Right lobe of liver (tissue), 6 donors: ENCODE data around the gene PLPPR3. TPM values are rescaled to one million over a fixed set of nuclear protein-coding genes. Genes with fewer than 3 reads are reported as not detected.

Source experiments
- ATAC-seq, 4 donors: fragments of 200-7000 bp; cut with Tn5 transposase; one replicate each; pipeline ENCODE4 v1.9.1; 2020; ENCODE audit warnings: mild to moderate bottlenecking in 4 of 4, moderate library complexity in 4 of 4
- DNase-seq, 3 donors: peaks; one replicate each; pipeline ENCODE4 v3.0.0-alpha.2; 2020
- H3K27ac ChIP-seq, 3 donors: fragments of 200-600 bp; one replicate each; pipeline ENCODE4 v1.8.0; 2022
- H3K27me3 ChIP-seq, 2 donors: fragments of 200-600 bp; one replicate each; pipeline ENCODE4 v1.8.0; 2022
- H3K36me3 ChIP-seq, 4 donors: fragments of 200-600 bp; sonication (generic) in 1 of 4; one replicate each; pipeline versions ENCODE4 v1.5.1 to v1.8.0; 2017 to 2022; ENCODE audit warnings: control low read depth in 1 of 4
- H3K4me1 ChIP-seq, 4 donors: fragments of 200-600 bp; sonication (generic) in 1 of 4; one replicate each; pipeline versions ENCODE4 v1.5.1 to v1.8.0; 2017 to 2022; ENCODE audit warnings: control low read depth in 1 of 4
- H3K4me3 ChIP-seq, 3 donors: fragments of 200-600 bp; one replicate each; pipeline ENCODE4 v1.8.0; 2022
- H3K9me3 ChIP-seq, 4 donors: fragments of 200-600 bp; sonication (generic) in 1 of 4; one replicate each; pipeline versions ENCODE4 v1.5.1 to v1.8.0; 2017 to 2022; ENCODE audit warnings: control low read depth in 1 of 4
- POLR2A ChIP-seq: fragments of 450-650 bp; IDR thresholded peaks from one replicate; pipeline ENCODE4 v1.6.1; 2017; ENCODE audit warnings: antibody characterized with exemption, mild to moderate bottlenecking
- WGBS: methylation state at CpG from one replicate; pipeline ENCODE4 v1.1.6; 2018; ENCODE audit warnings: low coverage, low lambda C conversion rate; ENCODE audit not compliant: insufficient coverage; ENCODE audit errors: missing lambda C conversion rate; 5-methylcytosine and 5-hydroxymethylcytosine counted together
- intact Hi-C, 2 donors: fragments of 100-400 bp; cut with DNase I; formaldehyde crosslinking; loops; one replicate each; pipeline versions ENCODE4 v1.11.2 to v1.14.1; 2022
- microRNA counts: library from miRNA; unstranded; fragments of <30 nt; microRNA quantifications from one replicate; lab custom pipeline; 2016
- microRNA-seq, 2 donors: library from miRNA; unstranded; fragments of <30 nt; microRNA quantifications; one replicate each; pipeline ENCODE4, GENCODE V29; 2019 to 2020
- small RNA-seq, 2 experiments: library from RNA; depleted of rRNA; stranded (forward); fragments of <200 nt; gene quantifications; one replicate each; pipeline ENCODE3, GENCODE V24; 2016
- total RNA-seq, 6 experiments: library from RNA; depleted of rRNA in 2 of 6; stranded (reverse); fragments of >200 nt in 2 of 6; fragmentation: NEBNext Ultra II Directional in 3 of 6; extraction: Animal tissue kit (Norgen Biotek cat#: 25700) in 3 of 6; gene quantifications; one replicate each; pipeline versions ENCODE4 v1.1.0 to v1.2.4, GENCODE V29; 2016 to 2023
- TF ChIP-seq, protein P1 (sequence below), 4 donors: fragments of 200-600 bp in 3 of 4; fragments of 450-650 bp in 1 of 4; IDR thresholded peaks; one replicate each; pipeline versions ENCODE4 v1.5.1 to v1.8.0; 2016 to 2022; ENCODE audit warnings: antibody characterized with exemption in 4 of 4, mild to moderate bottlenecking in 2 of 4
- donor health status: DM: no; HTN: yes; CAD: no.
- donor health status: DM: no; HTN: no; CAD: no.
- donor health status: DM: no; HTN: no; CAD: no.
- donor health status: DM: no; HTN: yes; CAD: no.
- donor health status: DM: no; HTN: yes; CAD: no.

The PLPPR3 gene
- total RNA-seq, 6 experiments from 2014 or later, result not detected

- H3K4me1 ChIP-seq, result no peaks in the 10 kb centered on the region
- H3K27ac ChIP-seq, result no peak overlapping the region
- no peak overlapping the region for H3K4me3 ChIP-seq
- no peaks in the 10 kb centered on the region for H3K27me3 ChIP-seq
- H3K36me3 ChIP-seq, result no peaks in the 10 kb centered on the region
- TF ChIP-seq, protein P1, sequence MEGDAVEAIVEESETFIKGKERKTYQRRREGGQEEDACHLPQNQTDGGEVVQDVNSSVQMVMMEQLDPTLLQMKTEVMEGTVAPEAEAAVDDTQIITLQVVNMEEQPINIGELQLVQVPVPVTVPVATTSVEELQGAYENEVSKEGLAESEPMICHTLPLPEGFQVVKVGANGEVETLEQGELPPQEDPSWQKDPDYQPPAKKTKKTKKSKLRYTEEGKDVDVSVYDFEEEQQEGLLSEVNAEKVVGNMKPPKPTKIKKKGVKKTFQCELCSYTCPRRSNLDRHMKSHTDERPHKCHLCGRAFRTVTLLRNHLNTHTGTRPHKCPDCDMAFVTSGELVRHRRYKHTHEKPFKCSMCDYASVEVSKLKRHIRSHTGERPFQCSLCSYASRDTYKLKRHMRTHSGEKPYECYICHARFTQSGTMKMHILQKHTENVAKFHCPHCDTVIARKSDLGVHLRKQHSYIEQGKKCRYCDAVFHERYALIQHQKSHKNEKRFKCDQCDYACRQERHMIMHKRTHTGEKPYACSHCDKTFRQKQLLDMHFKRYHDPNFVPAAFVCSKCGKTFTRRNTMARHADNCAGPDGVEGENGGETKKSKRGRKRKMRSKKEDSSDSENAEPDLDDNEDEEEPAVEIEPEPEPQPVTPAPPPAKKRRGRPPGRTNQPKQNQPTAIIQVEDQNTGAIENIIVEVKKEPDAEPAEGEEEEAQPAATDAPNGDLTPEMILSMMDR (IDR thresholded peaks at IDR 0.05), result no peak
- TF ChIP-seq POLR2A, result no peak
- no peaks in the 10 kb centered on the region for H3K9me3 ChIP-seq
- ATAC-seq (no peak), DNase-seq (no peak)
- 84% methylated on average over 2 of the region's 6 CpGs for WGBS
- intact Hi-C loops, result loop anchor here (10.0 kb wide), 2 partner anchors 101 to 221 kb away; partner anchors contain the start of gene WDR18 (in 1 of the 2)
These were observed 57.9 kb downstream of the PLPPR3 start for GRCh38 chr19:763869-764268.

DNA sequence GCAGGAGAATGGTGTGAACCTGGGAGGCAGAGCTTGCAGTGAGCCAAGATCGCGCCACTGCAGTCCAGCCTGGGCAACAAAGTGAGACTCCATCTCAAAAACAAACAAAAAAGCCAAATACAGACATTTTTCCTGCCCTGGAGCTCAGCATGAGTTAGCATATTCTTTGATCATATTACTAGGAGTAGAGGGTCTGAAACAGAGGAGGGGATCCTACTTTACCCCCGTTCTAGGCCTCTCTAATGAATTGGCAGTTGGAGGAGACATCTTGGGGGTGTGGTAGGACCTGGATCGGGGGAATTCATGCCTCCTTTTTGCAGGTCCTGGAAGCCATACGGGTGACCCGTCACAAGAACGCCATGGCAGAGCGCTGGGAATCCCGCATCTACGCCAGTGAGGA is 58.6 kb downstream of the PLPPR3 start:
- Histone ChIP-seq H3K9me3 (no peaks in the 10 kb centered on the region), H3K27ac (no peak overlapping the region), H3K36me3 (no peaks in the 10 kb centered on the region), H3K4me1 (no peaks in the 10 kb centered on the region), H3K4me3 (no peak overlapping the region), H3K27me3 (no peaks in the 10 kb centered on the region)
- intact Hi-C loops, result loop anchor here (10.0 kb wide), 2 partner anchors 102 to 222 kb away; partner anchors contain the start of gene WDR18 (in 1 of the 2)
- TF ChIP-seq, protein P1 (IDR thresholded peaks at IDR 0.05), result no peak
- TF ChIP-seq POLR2A, result no peak
- ATAC-seq (no peak), DNase-seq (no peak)
- WGBS, result 93% methylated on average over 3 of the region's 10 CpGs

MicroRNAs within 50 kb of the gene (microRNA counts, 767-probe panel; counts per million panel counts)
- microRNA hsa-miR-3187-3p (lab: Ali Mortazavi, UCI), result 237 counts per million

Small RNA genes lying within 50 kb of the gene (microRNA-seq; reads per million reads assigned to microRNA genes)
- gene MIR3187, result 2.6 to 4.9 reads per million in 2 donors
- gene MIR4745, result 0.87 to 1.9 reads per million in 2 donors

Small RNA genes lying within 50 kb of the gene (small RNA-seq; reads per million reads assigned to genes)
- 0 reads per million in 2 experiments for gene MIR3187

Other genes with a start within 250 kb of the PLPPR3 start
- gene BSG, start 249.4 kb downstream of the PLPPR3 start, total RNA-seq, result 100 to 1,000 TPM in 4 of 6 experiments, 10 to 100 TPM in 2; 88.6 to 369 (median 124) TPM
- gene HCN2, start 232.1 kb downstream of the PLPPR3 start, total RNA-seq, result under 1 TPM in 5 of 6 experiments, not detected in 1; 0.05 to 0.27 (median 0.09) TPM
- gene POLRMT, start 188.4 kb downstream of the PLPPR3 start, total RNA-seq, result 10 to 100 TPM; 25.9 to 42.9 (median 33.3) TPM
- under 1 TPM in 1 of 6 experiments, not detected in 5; 0.15 TPM for gene FGF22, start 182.1 kb downstream of the PLPPR3 start, total RNA-seq
- gene RNF126, start 158.7 kb downstream of the PLPPR3 start, total RNA-seq, result 10 to 100 TPM; 18.3 to 85.0 (median 28.8) TPM
- gene FSTL3, start 145.6 kb downstream of the PLPPR3 start, total RNA-seq, result 10 to 100 TPM in 3 of 6 experiments, 1 to 10 TPM in 3; 4.2 to 18.7 (median 10.4) TPM
- gene PRSS57, start 126.5 kb downstream of the PLPPR3 start, total RNA-seq, result under 1 TPM in 1 of 6 experiments, not detected in 5; 0.20 TPM
- 10 to 100 TPM in 2 of 6 experiments, 1 to 10 TPM in 4; 4.6 to 12.7 (median 7.1) TPM for gene PALM, start 113.0 kb downstream of the PLPPR3 start, total RNA-seq
- gene MISP, start 70.8 kb downstream of the PLPPR3 start, total RNA-seq, result under 1 TPM in 1 of 6 experiments, not detected in 5; 0.09 TPM
- 100 to 1,000 TPM in 5 of 6 experiments, 10 to 100 TPM in 1; 91.1 to 150 (median 129) TPM for gene PTBP1, start 24.5 kb downstream of the PLPPR3 start, total RNA-seq
- 1 to 10 TPM in 2 of 6 experiments, under 1 TPM in 1, not detected in 3; 0.15 to 3.6 (median 1.8) TPM for gene AZU1, start 5.9 kb upstream of the PLPPR3 start, total RNA-seq
- gene PRTN3, start 19.0 kb upstream of the PLPPR3 start, total RNA-seq, result 1 to 10 TPM in 2 of 6 experiments, not detected in 4; 2.3 to 2.9 TPM
- gene ELANE, start 30.3 kb upstream of the PLPPR3 start, total RNA-seq, result 1 to 10 TPM in 2 of 6 experiments, under 1 TPM in 1, not detected in 3; 0.59 to 4.2 (median 3.3) TPM
- gene CFD, start 37.7 kb upstream of the PLPPR3 start, total RNA-seq, result 1 to 10 TPM; 3.5 to 9.6 (median 7.8) TPM
- 10 to 100 TPM; 32.0 to 35.7 (median 33.3) TPM for gene MED16, start 71.2 kb upstream of the PLPPR3 start, total RNA-seq
- not detected for gene RNU6-9, start 71.5 kb upstream of the PLPPR3 start, total RNA-seq
- gene R3HDM4, start 91.3 kb upstream of the PLPPR3 start, total RNA-seq, result 10 to 100 TPM; 14.5 to 28.2 (median 20.5) TPM
- gene KISS1R, start 95.4 kb upstream of the PLPPR3 start, total RNA-seq, result under 1 TPM in 1 of 6 experiments, not detected in 5; 0.47 TPM
- 1 to 10 TPM in 5 of 6 experiments, under 1 TPM in 1; 0.74 to 5.3 (median 1.9) TPM for gene ARID3A, start 104.1 kb upstream of the PLPPR3 start, total RNA-seq
- gene WDR18, start 162.4 kb upstream of the PLPPR3 start, total RNA-seq, result 10 to 100 TPM; 19.0 to 56.2 (median 29.7) TPM
- under 1 TPM in 1 of 6 experiments, not detected in 5; 0.06 TPM for gene GRIN3B, start 178.5 kb upstream of the PLPPR3 start, total RNA-seq
- 100 to 1,000 TPM in 2 of 6 experiments, 10 to 100 TPM in 4; 82.6 to 180 (median 93.2) TPM for gene TMEM259, start 199.2 kb upstream of the PLPPR3 start, total RNA-seq
- not detected for gene RNU6-2, start 199.6 kb upstream of the PLPPR3 start, total RNA-seq
- gene CNN2, start 204.7 kb upstream of the PLPPR3 start, total RNA-seq, result 10 to 100 TPM; 16.4 to 53.8 (median 22.2) TPM
- gene ABCA7, start 218.2 kb upstream of the PLPPR3 start, total RNA-seq, result 10 to 100 TPM in 3 of 6 experiments, 1 to 10 TPM in 3; 4.8 to 14.6 (median 9.1) TPM
- gene ARHGAP45, start 245.2 kb upstream of the PLPPR3 start, total RNA-seq, result 1 to 10 TPM; 4.2 to 10.0 (median 7.3) TPM